GM12872 (cell line): ENCODE measurements around the gene STX8.

ENCODE experiments used
- CTCF ChIP-seq: IDR thresholded peaks from 3 replicates; pipeline ENCODE4 v1.5.1; 2011; ENCODE audit warnings: low read depth, mild to moderate bottlenecking, low read length, moderate library complexity; ENCODE audit not compliant: insufficient read depth

Gene STX8

GRCh38 chr17:9382626-9383025, 193.0 kb downstream of the STX8 start:
- TF ChIP-seq CTCF, result no peak

GRCh38 chr17:9381068-9381467, 194.6 kb downstream of the STX8 start:
- TF ChIP-seq CTCF, result no peak

GRCh38 chr17:9380361-9380760, 195.3 kb downstream of the STX8 start:
- no peak for TF ChIP-seq CTCF

- TF ChIP-seq CTCF, result no peak
Observed at GRCh38 chr17:9371019-9371418, 204.6 kb downstream of the STX8 start.

- no peak for TF ChIP-seq CTCF
Observed at GRCh38 chr17:9370467-9370866, 205.2 kb downstream of the STX8 start.

- no peak for TF ChIP-seq CTCF
Observed at GRCh38 chr17:9368631-9369030, 207.0 kb downstream of the STX8 start.

GRCh38 chr17:9367156-9367555, 208.5 kb downstream of the STX8 start:
- TF ChIP-seq CTCF, result no peak
